A673 (cell line): ENCODE data around the gene TSSC4. TPM values are rescaled to one million over a fixed set of nuclear protein-coding genes. Genes with fewer than 3 reads are reported as not detected.

Experiments
- BruUV-seq: library from RNA; stranded (reverse); fragments of 400-500 nt; replicated peaks from 2 replicates; lab custom pipeline; 2021; lab: Mats Ljungman, UMichigan
- CTCF ChIA-PET: fragments of 300-600 bp; sonication (Branson Sonifier 250); formaldehyde crosslinking; loops from one replicate; lab custom pipeline; 2022; ENCODE audit warnings: antibody characterized with exemption; lab: Charles Lee
- POLR2A ChIA-PET: fragments of 300-600 bp; sonication (Branson Sonifier 250); formaldehyde crosslinking; loops from one replicate; lab custom pipeline; 2022; ENCODE audit warnings: antibody characterized with exemption; ENCODE audit not compliant: low non-redundant PET; lab: Charles Lee
- DNase-seq: peaks from one replicate; pipeline ENCODE4 v3.0.0-alpha.2; 2015; ENCODE audit warnings: low spot score
- H3K27ac ChIP-seq: fragments of 200-600 bp; sonication (generic); 2 replicates; pipeline ENCODE4 v1.5.1; 2016; ENCODE audit warnings: mixed run types, low read depth, mild to moderate bottlenecking, mixed read lengths, antibody characterized with exemption, low read length; ENCODE audit not compliant: poor library complexity, severe bottlenecking
- H3K27me3 ChIP-seq: fragments of 200-600 bp; sonication (generic); replicated peaks from 2 replicates; pipeline ENCODE4 v1.6.1; 2017; ENCODE audit warnings: mixed run types, low read depth, mild to moderate bottlenecking, mixed read lengths, antibody characterized with exemption, low read length; ENCODE audit not compliant: insufficient read depth, poor library complexity
- H3K36me3 ChIP-seq: fragments of 200-600 bp; sonication (generic); 2 replicates; pipeline ENCODE4 v1.6.1; 2016; ENCODE audit warnings: mixed run types, mild to moderate bottlenecking, mixed read lengths, antibody characterized with exemption, low read length; ENCODE audit not compliant: insufficient read depth, poor library complexity, severe bottlenecking
- H3K4me1 ChIP-seq: fragments of 200-600 bp; sonication (generic); 2 replicates; pipeline ENCODE4 v1.6.1; 2017; ENCODE audit warnings: mixed run types, mild to moderate bottlenecking, mixed read lengths, antibody characterized with exemption, low read length; ENCODE audit not compliant: insufficient read depth, poor library complexity, severe bottlenecking
- H3K4me3 ChIP-seq: fragments of 200-600 bp; sonication (generic); 2 replicates; pipeline ENCODE4 v1.5.1; 2016; ENCODE audit warnings: low read depth, mixed run types, mild to moderate bottlenecking, mixed read lengths, low read length; ENCODE audit not compliant: poor library complexity, severe bottlenecking
- H3K9me3 ChIP-seq: fragments of 200-600 bp; sonication (generic); 2 replicates; pipeline ENCODE4 v1.6.1; 2016; ENCODE audit warnings: mixed run types, low read depth, mild to moderate bottlenecking, mixed read lengths, antibody characterized with exemption, low read length; ENCODE audit not compliant: poor library complexity, severe bottlenecking
- CTCF ChIP-seq: fragments of 300-800, 200-600 bp; sonication (generic); conservative IDR thresholded peaks from 2 replicates; pipeline ENCODE4 v1.5.1; 2017; ENCODE audit warnings: low read depth, mild to moderate bottlenecking, antibody characterized with exemption, low read length, moderate library complexity, mixed read lengths
- EZH2 ChIP-seq: fragments of 200-600 bp; sonication (generic); IDR thresholded peaks from 2 replicates; pipeline ENCODE4 v1.6.1; 2017; ENCODE audit warnings: borderline replicate concordance, low read depth, mild to moderate bottlenecking, mixed read lengths, antibody characterized with exemption, low read length; ENCODE audit not compliant: poor library complexity, severe bottlenecking
- intact Hi-C: fragments of 100-400 bp; cut with micrococcal nuclease; formaldehyde crosslinking; loops from one replicate; pipeline ENCODE4 v1.10.0; 2022; ENCODE audit not compliant: unreplicated experiment
- total RNA-seq: library from RNA; stranded (reverse); gene quantifications from 2 replicates; pipeline ENCODE4 v1.2.3, GENCODE V29; 2021

Gene TSSC4
- total RNA-seq, 1 experiment from 2014 or later = 46.8 TPM

DNA sequence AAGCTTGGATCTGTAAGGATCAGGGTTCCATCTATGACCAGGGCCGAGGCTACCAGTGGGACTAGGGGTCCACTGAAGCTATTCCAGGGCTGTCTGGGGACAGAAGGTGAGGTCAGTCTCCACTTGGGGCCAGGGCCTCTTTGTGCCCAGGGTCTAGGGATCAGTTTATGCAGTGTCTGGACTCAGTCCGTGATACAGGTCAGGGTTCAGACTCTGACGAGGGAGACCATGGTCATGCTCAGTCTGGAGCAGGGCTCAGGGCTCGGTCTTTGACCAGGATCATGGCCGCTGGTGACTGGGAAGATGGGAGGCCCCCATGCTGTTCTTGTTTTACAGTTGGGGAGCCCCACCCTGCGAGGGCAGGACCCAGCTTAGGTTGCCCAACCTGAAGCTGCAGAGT, 11.8 kb downstream of the TSSC4 start:
- CTCF ChIA-PET = no interaction called here

GRCh38 chr11:2413742-2414579, 13.4 kb downstream of the TSSC4 start:
- Histone ChIP-seq H3K27ac (no peak overlapping the region), H3K4me3 (no peak overlapping the region), H3K9me3 (no peaks in the 10 kb centered on the region), H3K27me3 (no peaks in the 10 kb centered on the region), H3K4me1 (no peaks in the 10 kb centered on the region), H3K36me3 (no peaks in the 10 kb centered on the region)
- intact Hi-C loops = no loop called here
- ChIA-PET POLR2A (interaction anchor here (0.6 kb wide), 1 partner anchor 9 kb away, joined by 10 read pairs; no protein-coding TSS in a partner anchor), CTCF (no interaction called here)
- no peak for TF ChIP-seq CTCF
- TF ChIP-seq EZH2 = no peak
- no peak for DNase-seq
- BruUV-seq = no TSS peak

More for the DNA sequence above, 11.8 kb downstream of the TSSC4 start:
- Histone ChIP-seq H3K9me3 (no peaks in the 10 kb centered on the region), H3K36me3 (no peaks in the 10 kb centered on the region), H3K4me3 (no peak overlapping the region), H3K27me3 (no peaks in the 10 kb centered on the region), H3K4me1 (no peaks in the 10 kb centered on the region), H3K27ac (no peak overlapping the region)
- POLR2A ChIA-PET = no interaction called here
- no peak for TF ChIP-seq CTCF
- no peak for TF ChIP-seq EZH2
- BruUV-seq = no TSS peak
- intact Hi-C loops = no loop called here
- DNase-seq = no peak

DNA sequence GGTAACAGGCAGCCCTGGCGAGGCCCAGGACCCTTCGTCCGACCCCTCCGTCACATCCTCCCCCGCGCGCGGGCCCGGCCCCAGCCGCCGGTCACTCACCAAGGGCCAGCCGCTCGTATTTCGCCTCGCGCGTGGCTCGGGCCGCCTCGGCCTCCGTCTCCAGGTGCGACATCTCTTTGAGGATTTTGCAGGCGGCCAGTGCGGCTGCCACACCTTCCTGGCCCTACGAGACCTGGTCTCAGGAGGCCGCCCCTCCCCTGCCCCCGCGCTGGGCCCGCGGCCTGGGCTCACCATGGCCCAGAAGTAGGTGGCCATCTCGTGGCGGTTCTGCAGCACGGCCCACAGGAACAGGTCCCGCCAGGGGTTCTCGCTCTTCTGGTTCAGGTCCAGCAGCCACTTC, 14.1 kb downstream of the TSSC4 start:
- intact Hi-C loops = no loop called here
- ChIA-PET CTCF (no interaction called here), POLR2A (no interaction called here)
- no peaks in the 10 kb centered on the region for H3K36me3 ChIP-seq
- no peaks in the 10 kb centered on the region for H3K4me1 ChIP-seq
- no peaks in the 10 kb centered on the region for H3K9me3 ChIP-seq
- H3K27ac ChIP-seq = no peak overlapping the region
- H3K27me3 ChIP-seq = no peaks in the 10 kb centered on the region
- no peak overlapping the region for H3K4me3 ChIP-seq
- no peak for DNase-seq
- no TSS peak for BruUV-seq
- TF ChIP-seq EZH2 = no peak
- no peak for TF ChIP-seq CTCF
